Left lung (tissue), 10 donors: ENCODE measurements around the gene VPS13D. TPM values are rescaled to one million over a fixed set of nuclear protein-coding genes. Genes with fewer than 3 reads are reported as not detected.

Experiments used
- ATAC-seq: fragments of 200-7000 bp; cut with Tn5 transposase; one replicate; pipeline ENCODE4 v1.9.1; 2020; ENCODE audit warnings: moderate library complexity
- DNase-seq, 4 donors: peaks; one replicate each; pipeline ENCODE4 v3.0.0-alpha.2; 2013 to 2020
- H3K27ac ChIP-seq, 2 donors: fragments of 200-600 bp; sonication (generic) in 1 of 2; one replicate each; pipeline versions ENCODE4 v1.5.0 to v1.8.0; 2020 to 2021
- H3K27me3 ChIP-seq, 2 donors: fragments of 200-600 bp; sonication (generic) in 1 of 2; one replicate each; pipeline versions ENCODE4 v1.5.0 to v1.8.0; 2020 to 2021
- H3K36me3 ChIP-seq, 2 donors: fragments of 200-600 bp; sonication (generic) in 1 of 2; one replicate each; pipeline versions ENCODE4 v1.5.0 to v1.8.0; 2020 to 2021
- H3K4me1 ChIP-seq, 2 donors: fragments of 200-600 bp; one replicate each; pipeline ENCODE4 v1.8.0; 2021
- H3K4me3 ChIP-seq, 2 donors: fragments of 200-600 bp; sonication (generic) in 1 of 2; one replicate each; pipeline versions ENCODE4 v1.5.0 to v1.8.0; 2020 to 2021; ENCODE audit warnings: mild to moderate bottlenecking in 1 of 2
- H3K9me3 ChIP-seq, 2 donors: fragments of 200-600 bp; sonication (generic) in 1 of 2; one replicate each; pipeline versions ENCODE4 v1.5.0 to v1.8.0; 2020 to 2021
- CTCF ChIP-seq, 2 donors: fragments of 200-600 bp; sonication (generic) in 1 of 2; IDR thresholded peaks; one replicate each; pipeline versions ENCODE4 v1.5.0 to v1.8.0; 2021; ENCODE audit warnings: antibody characterized with exemption in 2 of 2
- intact Hi-C, 2 donors: fragments of 100-400 bp; cut with DNase I; formaldehyde crosslinking; loops; one replicate each; pipeline versions ENCODE4 v1.11.2 to v1.14.2; 2022
- polyA plus RNA-seq, 6 donors: library from polyadenylated mRNA; unstranded; fragments of 120-200 nt; gene quantifications; one replicate each; pipeline ENCODE4 v1.2.1, GENCODE V29; 2013; ENCODE audit not compliant: insufficient read length in 6 of 6
- total RNA-seq, 2 donors: library from RNA; stranded (reverse); fragmentation: NEBNext Ultra II Directional; extraction: Animal tissue kit (Norgen Biotek cat#: 25700); gene quantifications; one replicate each; pipeline ENCODE4 v1.2.1, GENCODE V29; 2021
- donor health status: DM: no; HTN: yes; CAD: no.
- donor health status: DM: no; HTN: no; CAD: no.

Gene VPS13D
- total and polyA plus RNA-seq, 8 donors, result 26.6 to 62.3 (median 30.2) TPM

- intact Hi-C loops, result no loop called here
- no peak overlapping the region for H3K4me3 ChIP-seq
- H3K9me3 ChIP-seq, result no peaks in the 10 kb centered on the region
- H3K4me1 ChIP-seq, result peaks cover 6 to 16% of the 10 kb centered on the region in 2 donors
- no peak overlapping the region for H3K27ac ChIP-seq
- H3K36me3 ChIP-seq, result peaks cover 0 to 21% of the 10 kb centered on the region in 2 donors
- ATAC-seq (no peak), DNase-seq (no peak)
- TF ChIP-seq CTCF (IDR thresholded peaks at IDR 0.05), result no peak
- H3K27me3 ChIP-seq, result no peaks in the 10 kb centered on the region
Measured at GRCh38 chr1:12442217-12442616, 212.4 kb downstream of the VPS13D start.

DNA sequence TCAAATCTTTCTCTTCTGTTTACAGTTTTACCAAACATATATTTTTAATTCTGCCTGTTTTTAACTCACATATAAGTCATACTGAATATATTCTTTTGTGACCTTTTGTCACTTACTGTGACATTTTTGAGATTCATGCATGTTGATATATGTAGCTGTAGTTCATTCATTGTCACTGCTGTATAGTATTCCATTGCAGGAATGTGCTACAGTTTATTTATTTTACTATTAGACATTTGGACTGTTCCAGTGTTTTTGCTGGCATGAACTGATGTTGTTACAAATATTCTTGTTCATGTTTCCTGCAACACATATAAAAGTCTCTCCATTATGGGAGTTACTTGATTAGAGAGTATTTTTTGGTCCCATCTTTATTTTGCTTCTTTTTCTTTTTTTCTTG is 213.3 kb downstream of the VPS13D start:
- Histone ChIP-seq H3K27ac (no peak overlapping the region), H3K4me3 (no peak overlapping the region), H3K9me3 (no peaks in the 10 kb centered on the region), H3K4me1 (peaks cover 7 to 14% of the 10 kb centered on the region in 2 donors), H3K36me3 (peaks cover 0 to 21% of the 10 kb centered on the region in 2 donors), H3K27me3 (no peaks in the 10 kb centered on the region)
- intact Hi-C loops, result no loop called here
- no peak for ATAC-seq
- no peak for DNase-seq
- TF ChIP-seq CTCF (IDR thresholded peaks at IDR 0.05), result no peak

DNA sequence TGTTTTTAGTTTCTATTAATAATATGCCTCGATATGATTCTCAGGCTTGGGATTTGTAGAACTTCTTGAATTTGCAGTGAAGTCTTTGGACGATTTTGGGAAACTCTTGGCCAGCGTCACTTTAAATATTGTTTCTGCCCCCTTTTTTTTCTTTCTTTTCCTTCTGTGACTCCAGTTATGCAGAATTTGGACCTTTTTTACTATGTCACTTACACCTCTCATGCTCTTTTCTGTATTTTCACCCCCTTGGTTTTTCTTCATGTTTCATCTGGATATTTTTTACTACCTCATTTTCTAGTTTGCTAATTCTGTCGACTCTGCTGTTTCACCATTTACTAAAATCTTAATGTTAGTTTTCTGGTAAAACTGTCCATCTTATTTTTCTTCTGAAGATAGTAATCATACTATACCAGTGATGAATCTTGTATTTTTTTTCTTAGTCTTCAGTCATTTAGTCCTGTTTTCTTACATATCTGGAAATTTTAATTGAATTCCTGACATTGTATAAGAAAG is 214.6 kb downstream of the VPS13D start:
- H3K4me1 ChIP-seq, result peaks cover 11 to 16% of the 10 kb centered on the region in 2 donors
- no peak for TF ChIP-seq CTCF (IDR thresholded peaks at IDR 0.05)
- intact Hi-C loops, result no loop called here
- H3K9me3 ChIP-seq, result no peaks in the 10 kb centered on the region
- peaks cover 0 to 21% of the 10 kb centered on the region in 2 donors for H3K36me3 ChIP-seq
- no peak for ATAC-seq
- DNase-seq, result no peak
- H3K27me3 ChIP-seq, result no peaks in the 10 kb centered on the region
- H3K27ac ChIP-seq, result no peak overlapping the region
- H3K4me3 ChIP-seq, result no peak overlapping the region

- TF ChIP-seq CTCF (IDR thresholded peaks at IDR 0.05), result no peak
- Histone ChIP-seq H3K27ac (no peak overlapping the region), H3K27me3 (no peaks in the 10 kb centered on the region), H3K4me1 (peaks cover 20 to 25% of the 10 kb centered on the region in 2 donors), H3K4me3 (no peak overlapping the region), H3K36me3 (peaks cover 0 to 12% of the 10 kb centered on the region in 2 donors), H3K9me3 (no peaks in the 10 kb centered on the region)
- no peak for ATAC-seq
- intact Hi-C loops, result no loop called here
- DNase-seq, result no peak
Measured at GRCh38 chr1:12445257-12445656, 215.4 kb downstream of the VPS13D start.

DNA sequence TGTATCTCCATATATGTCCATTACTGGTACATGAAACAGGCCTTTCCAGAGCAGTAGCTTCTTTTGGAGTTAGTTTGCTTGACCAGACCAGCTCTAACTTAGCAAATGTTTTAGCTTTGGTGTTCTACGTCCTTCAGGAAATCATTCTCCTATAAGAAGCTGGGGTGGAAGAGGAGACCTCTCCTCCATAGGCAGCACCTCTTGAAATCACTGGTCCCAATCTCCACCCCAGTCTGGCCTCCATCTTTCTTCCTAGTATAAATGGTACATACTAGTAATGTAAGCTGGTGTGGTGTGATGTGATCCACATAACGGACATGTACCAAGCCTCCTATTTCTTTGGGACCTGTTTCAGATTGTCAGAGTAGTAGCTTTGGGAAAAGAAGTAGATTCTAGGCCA is 216.8 kb downstream of the VPS13D start:
- Histone ChIP-seq H3K4me3 (no peak overlapping the region), H3K4me1 (peaks cover 26 to 36% of the 10 kb centered on the region in 2 donors), H3K36me3 (no peaks in the 10 kb centered on the region), H3K9me3 (no peaks in the 10 kb centered on the region), H3K27me3 (no peaks in the 10 kb centered on the region), H3K27ac (peak overlapping the region in 1 of 2 donors; percentile 81)
- no peak for TF ChIP-seq CTCF (IDR thresholded peaks at IDR 0.05)
- no peak for ATAC-seq
- intact Hi-C loops, result no loop called here
- DNase-seq, result no peak
